K562 (cell line): ENCODE measurements around the gene SAT2. TPM values are rescaled to one million over a fixed set of nuclear protein-coding genes. Genes with fewer than 3 reads are reported as not detected.

Experiments
- ATF3 ChIP-seq, 2 experiments: fragments of 450-650 bp in 1 of 2; sonication (generic) in 1 of 2; formaldehyde crosslinking in 1 of 2; IDR thresholded peaks in 1 of 2; conservative IDR thresholded peaks in 1 of 2; 2 replicates each; pipeline versions ENCODE4 v1.6.1 to v1.8.1; 2016 to 2023; ENCODE audit warnings: mild to moderate bottlenecking in 2 of 2, moderate library complexity in 2 of 2, inconsistent platforms in 1 of 2, missing genetic modification reagents in 1 of 2
- CBX2 ChIP-seq: fragments of 200-600 bp; sonication (generic); IDR thresholded peaks from one replicate; pipeline ENCODE4 v1.6.1; 2012; ENCODE audit warnings: mild to moderate bottlenecking, low read length, inconsistent platforms; ENCODE audit not compliant: insufficient read depth, poor library complexity, severe bottlenecking
- FOXP4 ChIP-seq: sonication (generic); formaldehyde crosslinking; IDR thresholded peaks from 2 replicates; pipeline ENCODE4 v1.8.0; 2022; ENCODE audit warnings: mild to moderate bottlenecking, missing genetic modification reagents, borderline replicate concordance
- HDAC8 ChIP-seq: fragments of 450-650 bp; IDR thresholded peaks from 2 replicates; pipeline ENCODE4 v1.6.1; 2016; ENCODE audit warnings: mild to moderate bottlenecking, missing genetic modification characterization, moderate library complexity, missing compliant biosample characterization
- NR4A1 ChIP-seq, 2 experiments: fragments of 250-450 bp in 1 of 2; fragments of 450-650 bp in 1 of 2; sonication (Bioruptor Pico) in 1 of 2; IDR thresholded peaks; 2 replicates each; pipeline versions ENCODE4 v1.4.0 to v1.6.1; 2016 to 2020; ENCODE audit warnings: mild to moderate bottlenecking in 2 of 2, missing compliant biosample characterization in 1 of 2, missing genetic modification characterization in 1 of 2, moderate library complexity in 1 of 2
- POLR2AphosphoS5 ChIP-seq: IDR thresholded peaks from 2 replicates; pipeline ENCODE4 v1.6.1; 2011; ENCODE audit warnings: mild to moderate bottlenecking, low read depth, low read length, moderate library complexity; ENCODE audit not compliant: control insufficient read depth, insufficient read depth
- PTTG1 ChIP-seq: fragments of 450-650 bp; IDR thresholded peaks from 2 replicates; pipeline ENCODE4 v1.6.1; 2016; ENCODE audit warnings: low read depth, mild to moderate bottlenecking, missing genetic modification characterization, missing compliant biosample characterization
- SMAD4 ChIP-seq: fragments of 250-450 bp; sonication (Bioruptor Pico); conservative IDR thresholded peaks from 2 replicates; pipeline ENCODE4 v1.8.0; 2021; ENCODE audit warnings: inconsistent platforms, mild to moderate bottlenecking, moderate library complexity
- SPI1 ChIP-seq: IDR thresholded peaks from 2 replicates; pipeline ENCODE4 v1.6.1; 2011; ENCODE audit warnings: low read depth, low read length, control low read depth, borderline replicate concordance
- THAP12 ChIP-seq: fragments of 250-450 bp; sonication (Bioruptor Pico); IDR thresholded peaks from 2 replicates; pipeline ENCODE4 v1.9.0; 2021; ENCODE audit warnings: mild to moderate bottlenecking, inconsistent platforms
- YY1 ChIP-seq, 3 experiments: IDR thresholded peaks; 2 replicates each; pipeline ENCODE4 v1.6.1; 2011; ENCODE audit warnings: low read length in 2 of 3, mild to moderate bottlenecking in 2 of 3, moderate library complexity in 2 of 3, borderline replicate concordance in 1 of 3, control low read depth in 1 of 3, low read depth in 1 of 3; ENCODE audit not compliant: insufficient read depth in 3 of 3, insufficient replicate concordance in 2 of 3, control insufficient read depth in 1 of 3, insufficient read length in 1 of 3; ENCODE audit errors: extremely low read depth in 1 of 3
- ZBED1 ChIP-seq: IDR thresholded peaks from 2 replicates; pipeline ENCODE4 v1.6.1; 2014
- ZBTB17 ChIP-seq: fragments of 450-650 bp; formaldehyde crosslinking; IDR thresholded peaks from 2 replicates; pipeline ENCODE4 v1.4.0; 2020; ENCODE audit warnings: mild to moderate bottlenecking
- ZFP30 ChIP-seq: fragments of 250-450 bp; sonication (Bioruptor Pico); IDR thresholded peaks from 2 replicates; pipeline ENCODE4 v1.8.0; 2022; ENCODE audit warnings: moderate library complexity, mild to moderate bottlenecking, inconsistent platforms, borderline replicate concordance
- ZNF449 ChIP-seq: fragments of 250-450 bp; sonication (Bioruptor Pico); IDR thresholded peaks from 2 replicates; pipeline ENCODE4 v1.8.0; 2022; ENCODE audit warnings: moderate library complexity, mild to moderate bottlenecking, inconsistent platforms
- ZNF655 ChIP-seq: fragments of 250-450 bp; sonication (Bioruptor Pico); IDR thresholded peaks from 2 replicates; pipeline ENCODE4 v1.5.0; 2021
- polyA plus RNA-seq, 8 experiments: library from polyadenylated mRNA; depleted of rRNA in 4 of 8; stranded (reverse) in 5 of 8; unstranded in 3 of 8; fragments of >200 nt; fragmentation: Nextera tagmentation in 2 of 8; fragmentation: Illumina TruSeq in 1 of 8; extraction: Ambion mirVana in 2 of 8; extraction: Trizol in 1 of 8; gene quantifications; 2 replicates each; pipeline versions ENCODE4 v1.2.1 to v1.2.3, GENCODE V29; 2011 to 2014; ENCODE audit warnings: inconsistent platforms in 1 of 8, missing spikeins in 1 of 8
- total RNA-seq, 7 experiments: library from RNA; depleted of rRNA in 6 of 7; stranded (reverse); fragments of >200 nt in 6 of 7; fragmentation: Illumina TruSeq in 2 of 7; extraction: Trizol in 2 of 7; gene quantifications; 2 replicates each; pipeline versions ENCODE4 v1.2.1 to v1.2.3, GENCODE V29; 2011 to 2021; ENCODE audit warnings: low replicate concordance in 1 of 7

SAT2 gene
- total and polyA plus RNA-seq, 9 of the 15 experiments (the other 6 are each of a cell fraction or from before 2014, with no cell fraction given): 2.0 to 8.0 (median 5.3) TPM

- TF ChIP-seq POLR2AphosphoS5 (peak; percentile 45; the same call in 1 of the 2 replicates), YY1 (IDR thresholded peaks at IDR 0.05; ENCODE audit: borderline replicate concordance in 1 of 3, control insufficient read depth in 1 of 3, extremely low read depth in 1 of 3, insufficient read depth in 3 of 3, insufficient read length in 1 of 3, insufficient replicate concordance in 2 of 3, low read depth in 1 of 3, low read length in 2 of 3) (peak in 1 of 3 experiments; percentile 36), ZFP30 (CRISPR knock-in tag) (no peak), ZBTB17 (CRISPR knock-in tag) (no peak), THAP12 (peak; percentile 84), SPI1 (no peak), ATF3 (IDR thresholded peaks at IDR 0.05) (no peak), ATF3 (CRISPR knock-in tag; conservative IDR thresholded peaks at IDR 0.05) (no peak), CBX2 (no peak), ZBED1 (no peak), PTTG1 (tag) (no peak), SMAD4 (peak; percentile 34; the same call in 1 of the 2 replicates), NR4A1 (CRISPR knock-in tag; IDR thresholded peaks at IDR 0.05) (no peak), NR4A1 (tag; IDR thresholded peaks at IDR 0.05) (no peak), ZNF655 (CRISPR knock-in tag) (no peak), FOXP4 (CRISPR knock-in tag) (no peak), HDAC8 (tag) (no peak), ZNF449 (no peak)
Measured at GRCh38 chr17:7614425-7615264, 13.0 kb downstream of the SAT2 start, which contains the start of gene FXR2 (continued).
